Mesenchymal stem cell (in vitro differentiated cells and primary cell): ENCODE results near the gene CRYBG1.

ENCODE experiments used
- DNase-seq: peaks from one replicate; pipeline ENCODE4 v3.0.0-alpha.2; 2013
- H2AFZ ChIP-seq: one replicate; pipeline ENCODE4 v1.6.1; 2013; ENCODE audit warnings: low read depth, mild to moderate bottlenecking, control low read depth, inconsistent platforms, low read length, moderate library complexity
- H2AK5ac ChIP-seq: 2 replicates; pipeline ENCODE4 v1.6.1; 2013; ENCODE audit warnings: low read length, moderate library complexity, mild to moderate bottlenecking, inconsistent platforms; ENCODE audit not compliant: severe bottlenecking
- H2BK120ac ChIP-seq: one replicate; pipeline ENCODE4 v1.6.1; 2013; ENCODE audit warnings: low read depth, mild to moderate bottlenecking, inconsistent platforms, low read length, moderate library complexity
- H2BK12ac ChIP-seq, 2 experiments: one replicate each; pipeline ENCODE4 v1.6.1; 2013; ENCODE audit warnings: inconsistent platforms in 2 of 2, low read length in 2 of 2, mild to moderate bottlenecking in 2 of 2, moderate library complexity in 2 of 2, control low read depth in 1 of 2
- H2BK15ac ChIP-seq: one replicate; pipeline ENCODE4 v1.6.1; 2013; ENCODE audit warnings: mild to moderate bottlenecking, low read depth, inconsistent platforms; ENCODE audit not compliant: poor library complexity, severe bottlenecking
- H2BK5ac ChIP-seq: 2 replicates; pipeline ENCODE4 v1.6.1; 2013; ENCODE audit warnings: low read depth, mild to moderate bottlenecking, low read length, control low read depth, inconsistent platforms; ENCODE audit not compliant: poor library complexity, severe bottlenecking
- H3K14ac ChIP-seq, 2 experiments: one replicate each; pipeline ENCODE4 v1.6.1; 2013; ENCODE audit warnings: inconsistent platforms in 2 of 2, low read length in 2 of 2, control low read depth in 1 of 2, mild to moderate bottlenecking in 1 of 2, moderate library complexity in 1 of 2
- H3K18ac ChIP-seq, 2 experiments: one replicate each; pipeline ENCODE4 v1.6.1; 2013; ENCODE audit warnings: inconsistent platforms in 2 of 2, low read length in 2 of 2, control low read depth in 1 of 2, low read depth in 1 of 2, mild to moderate bottlenecking in 1 of 2
- H3K23ac ChIP-seq, 2 experiments: one replicate each; pipeline ENCODE4 v1.6.1; 2013; ENCODE audit warnings: inconsistent platforms in 2 of 2, low read length in 2 of 2, mild to moderate bottlenecking in 2 of 2, moderate library complexity in 2 of 2, control low read depth in 1 of 2
- H3K27ac ChIP-seq: 2 replicates; pipeline ENCODE4 v1.5.1; 2013; ENCODE audit warnings: mild to moderate bottlenecking, moderate library complexity, low read length, control low read depth, inconsistent platforms; ENCODE audit not compliant: poor library complexity, severe bottlenecking
- H3K27me3 ChIP-seq, 2 experiments: 2 replicates each; pipeline versions ENCODE4 v1.6.1 to v1.7.0; 2013; ENCODE audit warnings: low read length in 2 of 2, mild to moderate bottlenecking in 2 of 2, moderate library complexity in 2 of 2, control low read depth in 1 of 2, inconsistent platforms in 1 of 2; ENCODE audit not compliant: control insufficient read depth in 1 of 2, insufficient read depth in 1 of 2
- H3K36me3 ChIP-seq, 2 experiments: 2 replicates each; pipeline versions ENCODE4 v1.6.1 to v1.7.0; 2013; ENCODE audit warnings: low read length in 2 of 2, control low read depth in 1 of 2, inconsistent platforms in 1 of 2, low read depth in 1 of 2, mild to moderate bottlenecking in 1 of 2; ENCODE audit not compliant: insufficient read depth in 2 of 2, control insufficient read depth in 1 of 2
- H3K4ac ChIP-seq, 2 experiments: one replicate each; pipeline ENCODE4 v1.6.1; 2013; ENCODE audit warnings: inconsistent platforms in 2 of 2, low read length in 2 of 2, mild to moderate bottlenecking in 2 of 2, moderate library complexity in 2 of 2, control low read depth in 1 of 2, low read depth in 1 of 2
- H3K4me1 ChIP-seq: 2 replicates; pipeline ENCODE4 v1.6.1; 2013; ENCODE audit warnings: low read depth, low read length, control low read depth; ENCODE audit not compliant: control insufficient read depth, insufficient read depth
- H3K4me2 ChIP-seq: 2 replicates; pipeline ENCODE4 v1.6.1; 2013; ENCODE audit warnings: low read length, mild to moderate bottlenecking, inconsistent platforms; ENCODE audit not compliant: poor library complexity, severe bottlenecking
- H3K4me3 ChIP-seq, 2 experiments: 2 replicates each; pipeline versions ENCODE4 v1.5.1 to v1.7.0; 2013; ENCODE audit warnings: low read length in 2 of 2, mild to moderate bottlenecking in 2 of 2, control low read depth in 1 of 2, low read depth in 1 of 2; ENCODE audit not compliant: insufficient read depth in 1 of 2
- H3K79me1 ChIP-seq: replicated peaks from 2 replicates; pipeline ENCODE4 v1.6.1; 2013; ENCODE audit warnings: mild to moderate bottlenecking, control low read depth, low read length, inconsistent platforms; ENCODE audit not compliant: poor library complexity, severe bottlenecking
- H3K9ac ChIP-seq: 2 replicates; pipeline ENCODE4 v1.7.0; 2013; ENCODE audit warnings: mild to moderate bottlenecking, low read length, moderate library complexity
- H3K9me3 ChIP-seq: 2 replicates; pipeline ENCODE4 v1.7.0; 2013; ENCODE audit warnings: mild to moderate bottlenecking, low read length; ENCODE audit not compliant: control insufficient read depth
- H4K8ac ChIP-seq: one replicate; pipeline ENCODE4 v1.6.1; 2013; ENCODE audit warnings: inconsistent platforms, mild to moderate bottlenecking, low read length, moderate library complexity
- H4K91ac ChIP-seq: one replicate; pipeline ENCODE4 v1.6.1; 2013; ENCODE audit warnings: mild to moderate bottlenecking, low read length, inconsistent platforms
- WGBS: methylation state at CpG from one replicate; pipeline ENCODE4 v1.1.7; 2013; ENCODE audit warnings: mixed read lengths; 5-methylcytosine and 5-hydroxymethylcytosine counted together

CRYBG1 gene

DNA sequence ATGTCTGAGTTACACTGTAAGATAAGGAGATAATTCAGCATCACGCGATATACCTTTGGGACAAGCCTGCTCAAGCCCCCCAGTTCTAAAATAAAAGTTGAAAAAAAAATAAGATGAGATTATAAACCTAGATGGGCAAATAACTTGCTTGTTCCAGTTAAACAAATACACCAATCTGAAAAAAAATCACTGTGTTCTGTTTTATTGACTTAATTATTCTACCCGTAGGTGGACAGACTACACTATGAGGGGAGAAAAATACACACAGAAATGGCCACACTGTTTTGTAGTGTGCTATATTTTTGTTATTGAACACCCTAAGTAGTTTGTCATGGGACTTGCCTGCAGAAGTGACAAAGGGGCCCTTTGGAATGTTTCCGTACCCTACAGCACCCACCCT is 70.9 kb downstream of the CRYBG1 start:
- WGBS, result 89% methylated on average over 1 of the region's 4 CpGs
- no peak overlapping the region for H2BK15ac ChIP-seq
- no peak overlapping the region for H3K23ac ChIP-seq
- H2BK12ac ChIP-seq, result no peak overlapping the region
- no peaks in the 10 kb centered on the region for H3K9me3 ChIP-seq
- no peaks in the 10 kb centered on the region for H3K79me1 ChIP-seq
- H2BK120ac ChIP-seq, result no peak overlapping the region
- no peak for DNase-seq
- H2AFZ ChIP-seq, result no peak overlapping the region
- no peak overlapping the region for H3K18ac ChIP-seq
- H3K27ac ChIP-seq, result no peak overlapping the region
- no peak overlapping the region for H2AK5ac ChIP-seq
- H2BK5ac ChIP-seq, result no peak overlapping the region
- no peak overlapping the region for H4K8ac ChIP-seq
- no peak overlapping the region for H3K4me2 ChIP-seq
- H3K4me3 ChIP-seq, result no peak overlapping the region
- H3K27me3 ChIP-seq, result peaks cover 3 to 8% of the 10 kb centered on the region in 2 experiments
- H4K91ac ChIP-seq, result no peak overlapping the region
- no peaks in the 10 kb centered on the region for H3K36me3 ChIP-seq
- H3K4me1 ChIP-seq, result no peaks in the 10 kb centered on the region
- no peak overlapping the region for H3K14ac ChIP-seq
- no peak overlapping the region for H3K4ac ChIP-seq
- H3K9ac ChIP-seq, result no peak overlapping the region

DNA sequence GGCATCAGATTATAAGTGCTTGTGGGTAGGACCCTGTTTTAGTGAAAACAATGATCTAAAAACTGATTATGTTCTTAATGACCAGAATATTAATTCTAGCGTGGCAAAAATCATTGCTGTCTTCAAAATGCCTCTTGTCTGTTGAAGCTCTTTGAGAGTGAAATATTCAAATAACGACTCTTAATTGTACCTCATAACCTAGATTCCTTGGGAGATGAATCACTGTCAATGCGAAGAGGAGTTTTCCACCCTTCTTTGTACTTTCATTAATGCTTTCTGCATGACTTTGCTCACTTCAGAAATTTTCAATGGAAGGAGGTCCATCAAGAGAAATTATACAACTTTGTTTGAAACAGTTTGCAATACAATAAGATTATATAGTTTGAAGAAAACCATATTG is 71.5 kb downstream of the CRYBG1 start:
- Histone ChIP-seq H3K27ac (no peak overlapping the region), H3K79me1 (no peaks in the 10 kb centered on the region), H2BK12ac (no peak overlapping the region), H3K4me3 (no peak overlapping the region), H4K91ac (no peak overlapping the region), H2BK15ac (no peak overlapping the region), H3K4me2 (no peak overlapping the region), H3K14ac (no peak overlapping the region), H3K4me1 (no peaks in the 10 kb centered on the region), H2AFZ (no peak overlapping the region), H3K4ac (no peak overlapping the region), H4K8ac (no peak overlapping the region), H3K9ac (no peak overlapping the region), H3K23ac (no peak overlapping the region), H3K9me3 (no peaks in the 10 kb centered on the region), H3K27me3 (peaks cover under 1 to 5% of the 10 kb centered on the region in 2 experiments), H2AK5ac (no peak overlapping the region), H3K36me3 (no peaks in the 10 kb centered on the region), H2BK120ac (no peak overlapping the region), H3K18ac (no peak overlapping the region), H2BK5ac (no peak overlapping the region)
- WGBS, result 68% methylated on average over 2 of the region's 3 CpGs
- no peak for DNase-seq

DNA sequence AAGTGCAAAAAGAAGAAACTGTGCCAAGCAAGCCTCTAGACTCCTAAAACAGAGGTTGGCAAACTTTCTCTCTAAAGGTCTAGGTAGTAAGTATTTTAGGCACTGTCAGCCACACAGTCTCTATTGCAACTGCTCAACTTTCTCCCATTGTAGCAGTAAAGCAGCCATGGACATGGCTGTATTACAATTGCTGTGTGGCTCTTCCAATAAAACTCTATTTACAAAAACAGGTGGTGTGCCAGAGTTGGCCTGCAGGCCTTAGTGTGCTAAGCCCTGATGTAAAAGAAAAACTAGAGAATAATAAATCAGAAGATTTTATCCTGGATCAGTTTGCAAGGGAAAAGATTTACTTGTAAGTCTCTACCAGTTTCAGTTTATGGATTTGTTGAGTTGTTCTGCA is 74.0 kb downstream of the CRYBG1 start:
- no peak overlapping the region for H3K18ac ChIP-seq

DNA sequence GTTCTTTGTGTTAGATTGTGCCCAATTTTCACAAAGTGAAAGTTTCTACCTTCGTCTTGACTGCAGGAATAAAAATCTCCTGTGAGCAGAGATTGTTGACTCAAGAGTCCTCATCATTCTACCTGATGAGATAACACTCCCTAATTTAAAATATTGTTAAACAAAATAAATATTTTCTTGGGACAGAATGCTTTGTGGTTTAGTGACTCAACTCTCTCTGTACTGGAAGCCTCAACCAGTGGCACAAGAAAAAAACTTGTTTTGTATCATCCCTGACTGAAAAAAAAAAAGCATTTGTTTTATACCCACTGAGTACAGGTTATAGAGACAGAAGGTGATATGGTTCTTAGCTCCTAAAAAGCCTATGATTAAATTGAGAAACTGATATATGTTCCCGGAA is 78.9 kb downstream of the CRYBG1 start:
- H3K14ac ChIP-seq, result no peak overlapping the region
- WGBS, result no CpG with 5 or more reads among the region's 2 CpGs
- no peak overlapping the region for H3K18ac ChIP-seq
- no peak overlapping the region for H3K9ac ChIP-seq
- H3K79me1 ChIP-seq, result no peaks in the 10 kb centered on the region
- no peak overlapping the region for H3K4me3 ChIP-seq
- no peak overlapping the region for H3K4me2 ChIP-seq
- H3K27me3 ChIP-seq, result peaks cover 40 to 54% of the 10 kb centered on the region in 2 experiments
- no peak overlapping the region for H2AK5ac ChIP-seq
- H3K4me1 ChIP-seq, result no peaks in the 10 kb centered on the region
- H2BK15ac ChIP-seq, result no peak overlapping the region
- H4K91ac ChIP-seq, result no peak overlapping the region
- H3K36me3 ChIP-seq, result no peaks in the 10 kb centered on the region
- no peak overlapping the region for H2AFZ ChIP-seq
- H3K23ac ChIP-seq, result no peak overlapping the region
- H4K8ac ChIP-seq, result no peak overlapping the region
- no peak overlapping the region for H2BK120ac ChIP-seq
- H2BK5ac ChIP-seq, result no peak overlapping the region
- H3K9me3 ChIP-seq, result no peaks in the 10 kb centered on the region
- H3K4ac ChIP-seq, result no peak overlapping the region
- H2BK12ac ChIP-seq, result no peak overlapping the region
- H3K27ac ChIP-seq, result no peak overlapping the region
- no peak for DNase-seq

More for the DNA sequence above, 74.0 kb downstream of the CRYBG1 start:
- Histone ChIP-seq H3K27me3 (peaks cover 6 to 10% of the 10 kb centered on the region in 2 experiments), H3K4me3 (no peak overlapping the region), H3K4ac (no peak overlapping the region), H4K91ac (no peak overlapping the region), H3K14ac (no peak overlapping the region), H2AK5ac (no peak overlapping the region), H2AFZ (no peak overlapping the region), H3K23ac (no peak overlapping the region), H2BK120ac (no peak overlapping the region), H3K9me3 (no peaks in the 10 kb centered on the region), H2BK5ac (no peak overlapping the region), H3K4me1 (no peaks in the 10 kb centered on the region), H3K36me3 (no peaks in the 10 kb centered on the region), H3K9ac (no peak overlapping the region), H2BK12ac (no peak overlapping the region), H2BK15ac (no peak overlapping the region), H4K8ac (no peak overlapping the region), H3K4me2 (no peak overlapping the region), H3K27ac (no peak overlapping the region), H3K79me1 (no peaks in the 10 kb centered on the region)
- DNase-seq, result no peak
